CD4-positive, alpha-beta T cell treated with Interleukin-4 for 1 hour (primary cell): ENCODE data around the gene SMCHD1.
A peak's percentile ranks its signal among the peaks of the same experiment; 100 is the strongest.
"Not testable (repeated sequence)": the region's sequence is repeated elsewhere in the genome, so short reads cannot be mapped to it uniquely, and the experiment has no call there.

Experiments used
- DNase-seq, 2 donors: peaks; one replicate each; pipeline ENCODE4 v3.0.0-alpha.2; 2020 to 2022

The SMCHD1 gene

DNA sequence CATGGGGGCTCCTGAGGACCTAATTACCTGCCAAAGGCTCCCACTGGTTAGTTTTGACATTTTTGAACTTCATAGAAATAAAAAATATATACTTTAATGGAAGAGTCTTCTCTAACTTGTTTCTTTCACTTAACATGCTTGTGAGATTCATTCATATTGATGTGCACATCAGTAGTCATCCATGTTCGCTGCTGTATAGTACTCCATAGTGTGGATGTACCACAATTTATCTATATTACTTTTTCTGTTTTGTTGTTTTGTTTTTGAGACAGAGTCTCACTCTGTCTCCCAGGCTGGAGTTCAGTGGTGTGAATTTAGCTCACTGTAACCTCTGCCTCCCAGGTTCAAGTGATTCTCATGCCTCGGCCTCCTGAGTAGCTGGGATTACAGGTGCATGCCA, 168.4 kb downstream of the SMCHD1 start:
- no peak for DNase-seq

DNA sequence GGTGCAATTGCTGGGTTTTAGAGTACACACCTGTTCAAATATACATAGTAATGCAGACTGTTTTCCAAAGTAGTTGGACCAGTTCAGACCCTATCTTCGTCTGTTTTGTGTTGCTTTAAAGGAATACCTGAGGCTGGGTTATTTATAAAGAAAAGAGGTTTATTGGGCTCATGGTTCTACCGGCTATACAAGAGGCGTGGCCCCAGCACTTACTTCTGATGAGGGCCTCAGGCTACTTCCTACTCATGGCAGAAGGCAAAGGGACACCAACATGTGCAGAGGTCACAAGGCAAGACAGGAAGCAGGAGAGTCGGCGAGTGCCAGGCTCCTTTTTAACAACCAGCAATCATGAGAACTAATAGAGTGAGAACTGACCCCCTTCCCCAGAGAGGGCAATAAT, 169.3 kb downstream of the SMCHD1 start:
- no peak for DNase-seq

DNA sequence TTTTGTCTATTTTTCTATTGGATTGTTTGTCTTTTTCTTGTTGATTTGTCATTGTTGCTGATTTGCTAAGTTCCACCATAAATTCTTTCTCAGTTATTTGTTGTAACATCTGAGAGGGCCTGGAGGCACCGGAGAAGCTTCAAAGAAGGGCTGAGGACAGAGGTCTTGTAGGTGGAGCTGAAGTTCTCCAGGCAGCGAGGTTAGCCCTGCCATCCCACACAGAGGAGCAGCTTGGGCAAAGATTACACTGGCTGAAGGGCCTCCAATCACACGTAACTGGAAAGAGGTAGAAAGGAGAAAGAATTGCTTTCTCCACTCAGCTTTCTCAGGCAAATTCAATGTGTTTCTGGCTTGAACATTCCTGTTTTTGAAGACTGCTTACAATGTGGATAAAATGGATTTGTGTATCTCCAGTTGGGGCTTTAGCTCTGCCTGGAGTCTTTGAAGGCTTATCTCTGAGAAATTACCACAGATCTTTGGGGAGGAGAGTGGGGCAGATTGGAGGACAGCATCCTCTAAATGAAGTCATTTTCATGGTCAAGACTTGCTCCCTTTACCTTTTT, 170.2 kb downstream of the SMCHD1 start:
- no peak for DNase-seq

DNA sequence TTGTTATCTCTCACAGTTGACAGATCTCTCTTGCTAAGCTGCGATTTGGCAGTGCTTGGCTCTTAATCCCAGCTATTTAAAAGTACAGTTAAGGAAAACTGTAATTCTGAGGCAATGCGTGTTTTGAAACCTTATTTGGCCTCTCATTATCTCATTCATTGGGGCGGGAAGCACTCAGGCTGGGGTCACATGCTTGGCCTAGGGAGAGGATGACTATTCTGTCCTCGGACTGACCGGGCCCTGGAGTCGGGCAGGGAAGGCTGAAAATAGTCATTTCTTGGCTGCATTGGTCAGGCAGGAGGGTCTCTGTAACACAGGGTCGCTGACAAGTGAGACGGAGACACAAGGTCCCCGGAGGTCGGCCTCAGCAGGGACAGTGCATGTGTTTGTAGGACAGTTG, 171.1 kb downstream of the SMCHD1 start:
- no peak for DNase-seq

DNA sequence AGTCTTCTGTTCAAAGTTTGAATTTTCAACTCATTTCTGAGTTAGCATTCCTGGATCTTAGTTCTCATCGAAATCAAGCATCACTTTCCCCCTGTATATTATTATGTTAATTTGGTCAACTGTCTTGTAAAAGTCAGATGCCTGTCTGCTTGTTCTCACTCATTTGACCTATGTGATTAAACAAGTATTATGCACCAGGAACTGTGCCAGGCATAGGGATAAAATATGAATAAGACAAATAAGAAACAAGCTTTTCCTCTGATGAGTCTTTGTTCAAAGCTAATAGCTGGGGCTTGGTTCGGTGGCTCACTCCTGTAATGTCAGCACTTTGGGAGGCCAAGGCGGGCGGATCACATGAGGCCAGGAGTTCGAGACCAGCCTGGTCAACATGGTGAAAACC, 171.5 kb downstream of the SMCHD1 start:
- DNase-seq, result no peak

DNA sequence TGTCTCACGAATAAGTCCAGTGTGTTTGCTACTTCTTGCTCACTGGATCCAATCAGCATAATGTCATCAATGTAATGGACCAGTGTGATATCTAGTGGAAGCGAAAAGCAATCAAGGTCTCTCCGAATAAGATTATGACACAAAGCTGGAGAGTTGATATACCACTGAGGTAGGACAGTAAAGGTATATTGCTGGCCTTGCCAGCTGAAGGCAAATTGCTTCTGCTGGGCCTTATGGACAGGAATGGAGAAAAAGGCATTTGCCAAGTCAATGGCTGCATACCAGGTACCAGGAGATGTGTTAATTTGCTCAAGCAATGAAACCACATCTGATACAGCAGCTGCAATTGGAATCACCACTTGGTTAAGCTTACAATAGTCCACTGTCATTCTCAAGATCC, 180.6 kb downstream of the SMCHD1 start:
- not testable (repeated sequence) for DNase-seq

DNA sequence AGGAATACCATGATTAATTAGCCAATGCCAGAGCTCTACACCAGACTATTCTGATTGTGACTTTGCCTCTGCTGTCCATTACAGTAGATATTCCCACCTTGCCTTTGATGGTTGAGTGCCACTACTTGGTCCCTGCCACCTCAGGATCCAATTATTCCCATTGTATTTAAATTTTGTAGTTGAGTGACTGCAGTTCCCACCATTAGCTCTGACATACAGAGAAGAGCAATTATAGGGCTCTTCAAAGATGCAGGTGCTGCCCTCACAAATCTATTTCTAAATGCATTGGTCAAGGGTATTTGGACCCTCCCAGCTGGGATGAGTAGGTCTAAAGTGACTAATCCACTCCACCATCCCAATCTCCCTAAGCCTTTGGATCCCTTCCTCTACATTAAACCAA, 181.8 kb downstream of the SMCHD1 start:
- DNase-seq, result not testable (repeated sequence)

DNA sequence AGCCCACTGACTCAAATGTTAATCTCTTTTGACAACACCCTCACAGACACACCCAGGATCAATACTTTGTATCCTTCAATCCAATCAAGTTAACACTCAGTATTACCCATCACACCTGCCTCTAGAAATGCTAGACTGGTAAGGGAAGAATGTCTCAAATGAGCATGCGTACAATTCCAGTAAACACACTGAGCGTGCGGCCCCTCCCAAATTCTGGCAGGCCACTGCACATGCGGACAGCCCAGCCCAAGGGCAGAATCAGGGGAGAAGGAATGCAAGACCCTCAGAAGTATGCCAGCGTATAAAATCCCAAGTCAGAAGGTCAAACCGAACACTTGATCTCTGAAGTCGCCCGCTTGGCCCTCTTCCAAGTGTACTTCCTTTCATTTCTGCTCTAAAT, 183.7 kb downstream of the SMCHD1 start:
- no peak for DNase-seq

DNA sequence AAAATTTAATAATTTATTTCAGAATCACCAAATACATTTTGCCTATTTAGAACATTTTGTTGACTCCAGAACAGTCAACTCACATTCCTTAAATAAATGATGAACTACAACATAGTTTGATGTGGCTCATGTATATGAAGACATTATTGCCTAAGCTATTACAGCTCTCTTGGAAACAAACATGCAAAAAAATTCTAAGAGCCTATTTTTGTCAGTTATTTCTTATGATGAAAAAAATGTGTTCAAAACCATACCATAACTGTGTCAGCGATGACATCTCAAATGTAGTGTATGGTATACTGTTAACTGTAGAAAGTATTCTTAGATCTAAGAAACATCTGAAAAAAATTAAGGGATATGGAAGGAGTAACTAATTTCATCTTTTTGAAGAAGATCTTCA, 185.0 kb downstream of the SMCHD1 start:
- no peak for DNase-seq

DNA sequence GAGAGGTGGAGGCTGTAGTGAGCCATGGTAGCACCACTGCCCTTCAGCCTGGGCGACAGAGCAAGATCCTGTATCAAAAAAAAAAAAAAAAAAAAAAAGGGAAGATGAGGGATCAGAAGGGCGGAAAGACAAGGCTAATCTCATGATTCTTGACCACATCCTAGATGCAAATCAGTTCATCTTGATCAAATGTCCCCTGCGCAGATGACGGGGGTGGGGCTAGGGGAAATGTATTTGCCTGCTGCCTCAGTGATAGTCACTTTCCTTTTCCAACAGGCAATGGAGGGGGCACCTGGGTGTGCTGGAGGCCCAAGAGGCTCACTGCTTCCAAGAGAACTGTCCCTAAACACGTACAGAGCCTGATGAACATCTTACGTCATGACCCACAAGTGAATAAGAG, 187.6 kb downstream of the SMCHD1 start:
- peak in 1 of 2 donors; percentile 30 for DNase-seq

DNA sequence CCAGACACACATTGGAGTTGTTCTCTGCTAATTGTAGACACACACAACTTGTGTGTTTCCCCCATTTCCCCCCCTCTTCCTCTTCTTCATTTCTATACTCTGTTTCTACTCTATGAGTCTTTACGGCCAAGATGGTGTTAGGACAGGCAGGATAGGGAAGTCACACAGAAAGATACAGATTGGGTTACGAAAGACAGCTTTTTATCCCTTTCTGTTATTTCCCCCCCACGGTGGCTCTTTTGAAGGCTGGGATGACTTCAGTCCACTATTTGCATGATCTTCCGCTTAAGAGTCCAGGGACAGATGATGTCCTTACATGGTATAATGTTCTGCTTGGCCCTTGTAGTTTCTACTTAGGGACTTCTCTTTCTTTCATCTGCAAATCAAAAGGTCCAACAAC, 189.6 kb downstream of the SMCHD1 start:
- peak; percentile 10 to 49 for DNase-seq

DNA sequence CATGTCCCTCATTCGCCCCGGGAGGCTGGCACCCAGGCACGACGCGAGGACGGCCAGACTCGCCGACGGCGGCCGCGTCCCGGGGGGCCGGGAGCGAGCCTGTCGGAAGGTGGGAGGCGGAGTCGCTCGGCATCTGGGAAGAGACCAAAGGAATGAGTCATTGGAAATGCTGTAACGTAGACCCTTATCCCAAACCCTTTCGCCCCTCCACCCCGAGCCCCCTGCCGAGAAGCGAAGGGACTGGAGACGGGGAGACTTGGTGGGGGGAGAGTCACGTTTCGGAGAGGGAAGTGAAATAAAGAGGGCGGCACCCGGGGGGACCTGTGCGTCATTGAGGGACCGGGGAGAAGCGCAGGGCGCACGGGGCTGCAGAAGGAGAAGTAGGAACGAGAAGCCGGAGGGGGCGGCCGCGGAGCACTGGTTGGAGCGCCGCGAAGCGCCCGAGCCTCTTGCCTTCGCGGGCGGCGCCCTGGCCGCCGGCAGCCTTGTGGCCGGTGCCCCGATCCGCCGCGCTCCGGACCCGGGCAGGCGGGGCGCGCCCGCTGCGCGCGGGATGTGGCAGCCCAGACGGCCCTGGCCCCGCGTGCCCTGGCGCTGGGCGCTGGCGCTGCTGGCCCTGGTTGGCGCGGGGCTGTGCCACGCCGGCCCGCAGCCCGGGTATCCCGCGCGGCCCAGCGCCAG, 191.2 kb downstream of the SMCHD1 start, which contains the start of gene EMILIN2:
Gene EMILIN2, plus strand, starts transcription at position 371 of the 681 bp plus-strand sequence. Its CDS starts 183 bp downstream, at position 554.
- peak; percentile 48 to 86 for DNase-seq

DNA sequence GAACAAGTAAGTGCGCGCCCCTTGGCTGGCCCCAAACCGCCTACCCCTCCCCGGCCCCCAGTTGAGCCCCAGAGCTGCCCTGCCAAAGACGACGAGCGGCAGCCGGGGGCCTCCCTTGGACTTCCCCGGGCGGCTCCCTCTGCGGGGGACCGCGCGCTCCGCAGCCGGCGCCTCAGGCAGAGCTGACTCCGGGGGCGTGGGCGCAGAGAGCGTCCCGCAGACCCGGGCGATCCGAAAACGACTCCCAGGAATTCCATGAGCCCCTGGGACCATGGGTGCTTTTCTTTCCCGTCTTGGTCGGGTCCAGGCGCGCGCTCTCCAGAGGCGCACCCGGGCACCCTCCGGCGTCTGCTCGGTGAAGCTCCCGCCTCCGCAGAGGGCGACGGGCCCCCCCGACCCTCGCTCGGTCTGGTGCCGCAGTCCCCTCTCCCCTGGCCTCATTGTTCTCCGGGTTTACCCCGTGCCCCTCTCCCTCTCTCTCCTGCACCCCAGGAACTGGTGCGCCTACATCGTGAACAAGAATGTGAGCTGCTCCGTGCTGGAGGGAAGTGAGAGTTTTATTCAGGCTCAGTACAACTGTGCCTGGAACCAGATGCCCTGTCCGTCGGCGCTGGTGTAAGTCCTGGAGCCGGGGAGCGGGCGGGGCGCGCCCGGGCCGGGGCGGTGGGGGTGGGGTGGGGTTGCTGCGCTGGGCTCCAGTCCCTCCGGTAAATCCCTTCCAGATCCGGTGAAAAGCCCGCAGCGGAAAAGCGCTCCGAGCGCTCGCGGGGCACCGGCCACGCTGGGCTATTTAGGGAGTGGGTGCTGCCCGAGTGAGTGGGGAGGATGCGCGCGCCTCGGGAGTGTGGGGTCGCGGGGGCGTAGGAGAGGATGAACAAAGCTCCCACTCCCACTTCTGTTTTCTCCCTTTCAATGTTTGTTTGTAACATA, 192.1 kb downstream of the SMCHD1 start:
- DNase-seq, result peak; percentile 23 to 29

DNA sequence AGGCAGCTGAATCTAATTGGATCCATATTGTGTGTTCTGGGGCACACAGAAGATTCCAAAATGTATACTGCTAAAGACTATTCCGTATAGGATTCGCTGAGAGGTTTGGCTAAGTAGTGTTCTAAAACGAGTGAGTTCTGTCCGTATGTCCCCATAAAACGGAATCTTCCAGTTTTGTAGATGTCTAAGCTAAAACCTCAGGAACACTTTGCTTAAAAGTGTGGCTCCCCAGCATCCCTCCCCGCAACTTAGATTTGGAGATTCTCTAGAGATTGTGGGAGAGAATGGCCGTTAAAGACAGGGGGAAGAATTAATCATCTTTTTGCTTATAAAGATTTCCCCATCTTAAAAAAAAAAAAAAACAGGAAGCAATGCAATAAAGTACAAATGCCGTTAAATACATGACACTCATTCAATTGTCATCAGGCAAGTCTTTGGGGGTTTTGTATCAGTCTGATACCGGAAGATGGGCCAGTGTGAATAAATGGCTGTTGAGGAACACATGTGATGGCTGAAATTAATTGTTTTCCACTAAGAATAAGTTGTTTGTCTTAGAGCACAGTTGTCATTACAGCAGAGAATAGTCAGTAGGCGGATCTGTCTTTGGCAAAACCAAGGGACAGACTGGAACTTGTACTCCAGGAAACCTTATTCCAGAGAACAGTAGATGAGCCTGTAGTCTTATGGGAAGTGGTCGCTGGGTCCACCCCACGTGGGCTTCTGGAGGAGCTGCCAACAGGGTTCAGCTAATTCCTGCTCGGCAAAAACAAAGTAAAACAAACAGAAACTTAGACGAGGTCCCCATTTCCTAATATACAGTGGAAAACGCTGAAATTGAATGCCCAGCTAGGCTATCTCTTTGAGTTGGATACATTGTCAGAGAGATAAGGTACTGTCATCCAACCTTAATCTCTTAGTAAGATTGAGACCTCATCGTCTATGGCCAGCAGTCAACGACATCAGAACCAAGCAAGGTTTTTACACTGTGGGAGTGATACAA, 193.0 kb downstream of the SMCHD1 start:
- no peak for DNase-seq

DNA sequence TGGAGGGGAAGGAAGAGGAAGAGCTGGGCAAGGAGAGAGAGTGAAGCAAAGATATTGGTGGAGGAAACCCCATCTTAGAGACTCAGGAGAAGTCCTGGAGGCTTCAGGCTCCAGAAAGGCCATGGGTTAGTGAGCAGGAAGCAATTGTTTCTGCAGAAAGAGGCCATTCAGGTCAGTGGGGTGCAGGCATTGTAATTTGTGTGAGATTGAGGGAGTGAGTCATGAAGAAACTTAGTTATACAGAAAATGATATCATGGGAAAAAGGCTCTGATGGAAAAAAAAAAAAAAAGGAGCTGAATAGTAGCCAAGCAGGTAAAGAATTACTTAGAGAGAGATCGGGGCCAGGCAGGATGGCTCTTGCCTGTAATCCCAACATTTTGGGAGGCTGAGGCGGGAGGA, 195.3 kb downstream of the SMCHD1 start:
- no peak for DNase-seq

DNA sequence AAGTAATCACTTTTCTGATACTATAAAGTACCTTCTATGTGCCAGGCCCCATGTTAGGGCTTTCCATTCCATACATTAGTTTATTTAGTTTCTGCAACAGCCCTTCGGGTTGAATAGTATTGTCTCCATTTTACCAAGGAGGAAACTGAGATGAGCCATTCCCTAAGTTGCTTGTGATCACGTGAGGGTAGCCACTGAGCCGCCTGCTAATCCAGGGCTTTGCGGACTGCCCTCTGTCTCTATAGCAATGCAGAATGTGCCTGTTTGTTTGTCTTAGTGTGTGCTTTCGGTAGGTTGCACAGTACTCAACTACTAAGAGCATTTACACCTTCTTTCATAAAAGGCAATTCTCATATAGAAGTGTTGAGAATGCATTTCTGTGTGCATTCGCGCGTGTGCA, 196.2 kb downstream of the SMCHD1 start:
- no peak for DNase-seq

DNA sequence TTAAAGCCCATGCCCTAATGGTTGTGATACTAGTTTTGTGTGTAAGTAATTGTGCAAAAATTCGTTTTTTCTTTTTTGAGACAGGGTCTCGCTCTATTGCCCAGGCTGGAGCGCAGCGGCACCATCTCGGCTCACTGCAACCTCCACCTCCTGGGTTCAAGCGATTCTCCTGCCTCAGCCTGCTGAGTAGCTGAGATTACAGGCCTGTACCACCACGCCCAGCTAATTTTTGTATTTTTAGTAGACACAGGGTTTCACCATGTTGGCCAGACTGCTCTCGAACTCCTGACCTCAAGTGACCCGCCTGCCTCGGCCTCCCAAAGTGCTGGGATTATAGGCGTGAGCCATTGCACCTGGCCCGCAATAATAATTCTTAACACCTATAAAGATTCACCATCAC, 196.9 kb downstream of the SMCHD1 start:
- DNase-seq, result not testable (repeated sequence)

DNA sequence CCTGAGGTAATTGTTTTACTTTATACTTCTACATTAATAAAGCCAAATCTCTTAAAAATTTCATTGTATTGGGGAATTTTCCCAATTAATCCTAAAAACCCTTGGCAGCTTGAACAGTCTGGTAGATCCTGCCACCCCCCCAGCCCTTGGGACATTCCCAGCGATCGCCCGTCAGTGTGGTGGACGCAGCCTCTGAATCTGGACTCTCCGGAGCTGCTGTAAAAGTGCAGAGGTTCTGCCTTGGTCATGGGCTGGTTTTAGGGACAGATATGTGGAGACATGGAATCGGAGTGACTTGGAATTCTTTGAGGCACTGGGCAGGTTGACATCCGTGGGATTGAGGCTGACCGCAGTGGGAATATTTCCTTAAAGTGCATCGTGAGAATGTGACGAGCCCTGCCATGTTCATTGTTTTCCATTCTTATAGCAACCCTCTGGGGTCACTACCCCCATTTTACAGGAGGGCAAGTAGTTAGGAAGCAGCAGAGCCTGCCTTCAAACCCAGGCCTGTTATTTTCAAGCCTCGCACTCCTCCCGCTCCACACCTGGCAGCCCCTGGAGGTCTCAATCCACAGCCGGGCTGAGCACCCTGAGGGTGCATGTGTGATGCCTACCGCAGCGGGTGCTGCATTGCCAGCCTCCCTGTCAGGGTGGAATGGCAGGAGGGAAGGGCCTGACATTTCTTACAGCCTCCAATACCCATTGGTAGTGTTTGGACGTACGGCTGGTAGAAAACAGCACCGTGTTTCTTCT, 197.8 kb downstream of the SMCHD1 start:
- no peak for DNase-seq

DNA sequence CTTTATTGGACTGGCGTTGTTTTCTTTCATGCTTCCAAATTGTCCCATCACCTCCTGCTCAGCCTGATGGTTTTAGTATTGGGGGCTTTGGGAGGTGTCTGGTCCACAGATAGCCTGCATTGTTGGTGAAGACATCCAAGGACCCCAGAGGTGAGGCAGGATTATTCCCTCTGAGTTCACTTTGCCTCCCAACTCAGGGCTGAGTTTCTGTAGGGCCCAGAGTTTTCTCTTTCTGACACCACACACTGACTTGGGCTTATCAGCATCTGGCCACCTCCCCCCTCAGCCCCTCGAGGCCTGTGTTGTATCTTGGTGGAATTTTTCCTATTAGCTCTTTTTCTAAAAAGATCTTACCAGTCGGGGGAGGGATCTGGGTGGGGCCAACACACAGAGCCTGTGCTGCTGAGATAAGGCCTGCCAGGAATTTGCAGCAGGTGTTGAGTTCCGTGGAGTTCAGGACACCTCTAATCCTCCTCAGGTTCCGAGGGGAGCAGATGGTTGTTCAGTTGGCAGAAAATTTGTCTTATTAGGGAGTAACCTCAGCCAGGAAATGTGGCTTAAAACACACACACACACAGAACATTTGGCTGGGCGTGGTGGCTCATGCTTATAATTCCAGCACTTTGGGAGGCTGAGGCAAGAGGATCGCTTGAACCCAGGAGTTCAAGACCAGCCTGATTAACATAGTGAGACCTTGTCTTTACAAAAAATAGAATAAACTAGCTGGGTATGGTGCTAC, 198.6 kb downstream of the SMCHD1 start:
- no peak for DNase-seq
